C4-2B (cell line): ENCODE measurements around the gene OR4K17.
"Not testable (repeated sequence)": the region's sequence is repeated elsewhere in the genome, so short reads cannot be mapped to it uniquely, and the experiment has no call there.

Source experiments
- ZFX ChIP-seq: fragments of 450-650 bp; IDR thresholded peaks from 2 replicates; pipeline ENCODE4 v1.6.1; 2017
- TF ChIP-seq, protein P1 (sequence below): fragments of 450-650 bp; conservative IDR thresholded peaks from 2 replicates; pipeline ENCODE4 v1.5.1; 2017; ENCODE audit warnings: mild to moderate bottlenecking

DNA sequence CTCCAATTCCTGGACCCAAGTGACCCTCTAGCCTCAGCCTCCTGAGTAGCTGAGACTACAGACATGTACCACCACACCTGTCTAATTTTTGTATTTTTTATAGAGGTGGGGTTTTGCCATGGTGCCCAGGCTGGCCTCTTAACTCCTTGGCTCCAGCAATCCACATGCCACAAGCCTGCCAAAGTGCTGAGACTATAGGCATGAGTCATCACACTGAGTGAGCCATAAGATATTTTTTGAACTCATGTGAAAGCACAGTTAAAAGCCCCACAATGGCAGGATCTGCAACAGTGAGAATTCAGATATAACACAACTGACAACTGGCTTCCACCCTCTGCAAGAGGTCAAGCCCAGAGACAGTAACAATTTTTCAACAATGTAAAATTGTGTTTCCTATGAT, 59.3 kb downstream of the OR4K17 start:
- TF ChIP-seq, protein P1, sequence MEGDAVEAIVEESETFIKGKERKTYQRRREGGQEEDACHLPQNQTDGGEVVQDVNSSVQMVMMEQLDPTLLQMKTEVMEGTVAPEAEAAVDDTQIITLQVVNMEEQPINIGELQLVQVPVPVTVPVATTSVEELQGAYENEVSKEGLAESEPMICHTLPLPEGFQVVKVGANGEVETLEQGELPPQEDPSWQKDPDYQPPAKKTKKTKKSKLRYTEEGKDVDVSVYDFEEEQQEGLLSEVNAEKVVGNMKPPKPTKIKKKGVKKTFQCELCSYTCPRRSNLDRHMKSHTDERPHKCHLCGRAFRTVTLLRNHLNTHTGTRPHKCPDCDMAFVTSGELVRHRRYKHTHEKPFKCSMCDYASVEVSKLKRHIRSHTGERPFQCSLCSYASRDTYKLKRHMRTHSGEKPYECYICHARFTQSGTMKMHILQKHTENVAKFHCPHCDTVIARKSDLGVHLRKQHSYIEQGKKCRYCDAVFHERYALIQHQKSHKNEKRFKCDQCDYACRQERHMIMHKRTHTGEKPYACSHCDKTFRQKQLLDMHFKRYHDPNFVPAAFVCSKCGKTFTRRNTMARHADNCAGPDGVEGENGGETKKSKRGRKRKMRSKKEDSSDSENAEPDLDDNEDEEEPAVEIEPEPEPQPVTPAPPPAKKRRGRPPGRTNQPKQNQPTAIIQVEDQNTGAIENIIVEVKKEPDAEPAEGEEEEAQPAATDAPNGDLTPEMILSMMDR, result not testable (repeated sequence)
- TF ChIP-seq ZFX, result not testable (repeated sequence)
